Kidney (tissue), 14 donors: ENCODE results near the gene DDX60. TPM values are rescaled to one million over a fixed set of nuclear protein-coding genes. Genes with fewer than 3 reads are reported as not detected.
"Not testable (repeated sequence)": the region's sequence is repeated elsewhere in the genome, so short reads cannot be mapped to it uniquely, and the experiment has no call there.

Source experiments
- DNase-seq, 5 donors: peaks; one replicate each; pipeline ENCODE4 v3.0.0-alpha.2; 2013 to 2020
- FAIRE-seq: peaks from 2 replicates; lab custom pipeline; 2012; peaks lifted over from hg19 to GRCh38; lab: Jason Lieb, UNC
- H3K27ac ChIP-seq, 2 donors: one replicate each; pipeline ENCODE4 v1.7.0; 2013; ENCODE audit warnings: low read depth in 2 of 2, low read length in 2 of 2, inconsistent platforms in 1 of 2
- H3K27me3 ChIP-seq: one replicate; pipeline ENCODE4 v1.7.1; 2013; ENCODE audit warnings: low read length, inconsistent platforms; ENCODE audit not compliant: control insufficient read depth, insufficient read depth
- H3K36me3 ChIP-seq, 3 donors: one replicate each; pipeline versions ENCODE4 v1.7.0 to v1.7.1; 2013; ENCODE audit warnings: low read length in 3 of 3, control low read depth in 1 of 3, inconsistent platforms in 1 of 3; ENCODE audit not compliant: insufficient read depth in 3 of 3, control insufficient read depth in 2 of 3
- H3K4me1 ChIP-seq, 3 donors: one replicate each; pipeline versions ENCODE4 v1.7.0 to v1.7.1; 2013; ENCODE audit warnings: low read length in 3 of 3, inconsistent platforms in 1 of 3, low read depth in 1 of 3; ENCODE audit not compliant: control insufficient read depth in 2 of 3, insufficient read depth in 2 of 3
- H3K4me3 ChIP-seq, 3 donors: one replicate each; pipeline versions ENCODE4 v1.7.0 to v1.8.1; 2013; ENCODE audit warnings: low read length in 3 of 3, control low read depth in 1 of 3, inconsistent platforms in 1 of 3
- H3K9ac ChIP-seq, 3 donors: one replicate each; pipeline versions ENCODE4 v1.7.0 to v1.7.1; 2013; ENCODE audit warnings: low read length in 3 of 3, control low read depth in 1 of 3, inconsistent platforms in 1 of 3
- H3K9me3 ChIP-seq, 3 donors: one replicate each; pipeline versions ENCODE4 v1.7.0 to v1.7.1; 2013; ENCODE audit warnings: low read length in 3 of 3, control low read depth in 1 of 3, inconsistent platforms in 1 of 3; ENCODE audit not compliant: control insufficient read depth in 2 of 3, insufficient read depth in 1 of 3
- CTCF ChIP-seq: IDR thresholded peaks from 3 replicates; pipeline ENCODE4 v1.5.1; 2012; ENCODE audit warnings: mild to moderate bottlenecking, moderate library complexity, borderline replicate concordance; ENCODE audit not compliant: insufficient read depth; ENCODE audit errors: extremely low read depth
- intact Hi-C: fragments of 100-400 bp; cut with DNase I; formaldehyde crosslinking; loops from one replicate; pipeline ENCODE4 v1.11.1; 2022
- polyA plus RNA-seq: library from polyadenylated mRNA; stranded (reverse); fragments of 350-450 nt; fragmentation: Illumina TruSeq; extraction: RNeasy Lipid Tissue Mini Kit (QIAGEN cat#74804); gene quantifications from one replicate; pipeline ENCODE4 v1.2.3, GENCODE V29; 2014; ENCODE audit warnings: low read depth, low replicate concordance; ENCODE audit not compliant: insufficient read depth
- total RNA-seq: library from RNA; stranded (reverse); fragmentation: NEBNext Ultra II Directional; extraction: Animal tissue kit (Norgen Biotek cat#: 25700); gene quantifications from one replicate; pipeline ENCODE4 v1.2.1, GENCODE V29; 2021
- donor health status: control.
- donor health status: control.
- donor health status: control.
- donor health status: control.
- donor health status: control.
- donor health status: DM: yes; HTN: yes; CAD: no.
- donor health status: Normal renal cell carcinoma (clear cell type).

DDX60 gene
- total and polyA plus RNA-seq, 2 donors from 2014 or later: 6.4 to 31.6 TPM

GRCh38 chr4:168293386-168293975 lies 25.1 kb downstream of the DDX60 start:
- no peak for FAIRE-seq
- Histone ChIP-seq H3K27me3 (no peaks in the 10 kb centered on the region), H3K4me3 (no peak overlapping the region), H3K4me1 (no peaks in the 10 kb centered on the region), H3K9me3 (no peaks in the 10 kb centered on the region), H3K27ac (no peak overlapping the region), H3K9ac (no peak overlapping the region), H3K36me3 (no peaks in the 10 kb centered on the region)
- intact Hi-C loops: no loop called here
- DNase-seq: no peak
- TF ChIP-seq CTCF: no peak

GRCh38 chr4:168291242-168291641 lies 27.3 kb downstream of the DDX60 start:
- TF ChIP-seq CTCF: no peak
- H3K9ac ChIP-seq: no peak overlapping the region
- intact Hi-C loops: no loop called here
- no peaks in the 10 kb centered on the region for H3K27me3 ChIP-seq
- no peak for DNase-seq
- H3K4me3 ChIP-seq: no peak overlapping the region
- no peak overlapping the region for H3K27ac ChIP-seq
- H3K36me3 ChIP-seq: no peaks in the 10 kb centered on the region
- no peak for FAIRE-seq
- no peaks in the 10 kb centered on the region for H3K9me3 ChIP-seq
- no peaks in the 10 kb centered on the region for H3K4me1 ChIP-seq

DNA sequence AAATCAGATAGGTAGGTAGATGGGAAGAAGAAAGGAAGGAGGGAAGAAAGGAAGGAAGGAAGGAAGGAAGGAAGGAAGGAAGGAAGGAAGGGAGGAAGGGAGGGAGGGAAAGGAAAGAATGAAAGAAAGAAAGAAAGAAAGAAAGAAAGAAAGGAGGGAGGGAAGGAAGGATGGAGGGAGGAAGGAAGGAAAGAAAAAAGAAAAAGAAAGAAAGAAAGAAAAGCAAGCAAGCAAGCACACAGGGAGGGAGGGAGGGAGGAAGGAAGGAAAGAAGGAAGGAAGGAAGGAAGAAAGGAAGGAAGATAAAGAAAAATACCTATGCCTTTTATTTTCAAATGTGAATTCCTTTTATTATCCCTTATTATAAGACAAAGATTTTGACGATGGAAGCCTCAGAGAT lies 32.7 kb downstream of the DDX60 start:
- H3K4me3 ChIP-seq, intact Hi-C loops, H3K9ac ChIP-seq, FAIRE-seq, H3K36me3 ChIP-seq, H3K4me1 ChIP-seq, H3K27ac ChIP-seq, DNase-seq, H3K27me3 ChIP-seq, H3K9me3 ChIP-seq: not testable (repeated sequence)

- no peak overlapping the region for H3K27ac ChIP-seq
- H3K36me3 ChIP-seq: peaks cover 0 to 9% (median 5%) of the 10 kb centered on the region in 3 donors
- no peak overlapping the region for H3K4me3 ChIP-seq
- no peaks in the 10 kb centered on the region for H3K27me3 ChIP-seq
- TF ChIP-seq CTCF: no peak
- intact Hi-C loops: no loop called here
- H3K4me1 ChIP-seq: no peaks in the 10 kb centered on the region
- H3K9me3 ChIP-seq: no peaks in the 10 kb centered on the region
- no peak overlapping the region for H3K9ac ChIP-seq
- DNase-seq (no peak), FAIRE-seq (no peak)
Measured at GRCh38 chr4:168279556-168279955, 39.0 kb downstream of the DDX60 start.
